Neural cell (in vitro differentiated cells): Measurements from ENCODE around the gene NCKAP1. TPM values are rescaled to one million over a fixed set of nuclear protein-coding genes. Genes with fewer than 3 reads are reported as not detected.

ENCODE experiments used
- H2AFZ ChIP-seq: fragments of 200-600, 300-800 bp; sonication (generic), shearing (Covaris generic); 2 replicates; pipeline ENCODE4 v1.6.0; 2014; ENCODE audit warnings: low read depth, mild to moderate bottlenecking, antibody characterized with exemption, low read length, moderate library complexity
- H3F3A ChIP-seq: fragments of 200-600 bp; shearing (Covaris generic); 2 replicates; pipeline ENCODE4 v1.6.1; 2016; ENCODE audit warnings: mild to moderate bottlenecking, moderate library complexity, mixed read lengths, antibody characterized with exemption, low read length; ENCODE audit not compliant: insufficient read depth, poor library complexity, severe bottlenecking
- H3K27ac ChIP-seq: fragments of 200-600, 300-800 bp; sonication (generic), shearing (Covaris generic); 2 replicates; pipeline ENCODE4 v1.5.1; 2014; ENCODE audit warnings: mild to moderate bottlenecking, low read length, moderate library complexity
- H3K27me3 ChIP-seq: fragments of 300-800, 200-600 bp; sonication (generic), shearing (Covaris generic); 2 replicates; pipeline ENCODE4 v1.6.0; 2014; ENCODE audit warnings: mild to moderate bottlenecking, low read depth, low read length, moderate library complexity; ENCODE audit not compliant: insufficient read depth
- H3K36me3 ChIP-seq: fragments of 300-800, 200-600 bp; sonication (generic), shearing (Covaris generic); 2 replicates; pipeline ENCODE4 v1.5.1; 2014; ENCODE audit warnings: mild to moderate bottlenecking, antibody characterized with exemption, low read length, moderate library complexity; ENCODE audit not compliant: insufficient read depth
- H3K4me2 ChIP-seq: fragments of 300-800, 200-600 bp; sonication (generic), shearing (Covaris generic); 2 replicates; pipeline ENCODE4 v1.6.0; 2014; ENCODE audit warnings: mild to moderate bottlenecking, low read length
- H3K4me3 ChIP-seq: fragments of 300-800, 200-600 bp; sonication (generic), shearing (Covaris generic); 2 replicates; pipeline ENCODE4 v1.5.1; 2014; ENCODE audit warnings: mild to moderate bottlenecking, low read length, moderate library complexity
- H3K79me2 ChIP-seq: fragments of 200-600 bp; shearing (Covaris generic); replicated peaks from 2 replicates; pipeline ENCODE4 v1.6.0; 2014; ENCODE audit warnings: mild to moderate bottlenecking, low read length, moderate library complexity; ENCODE audit not compliant: insufficient read depth
- H3K9ac ChIP-seq: fragments of 300-800, 200-600 bp; sonication (generic), shearing (Covaris generic); 2 replicates; pipeline ENCODE4 v1.6.1; 2016; ENCODE audit warnings: mild to moderate bottlenecking, low read length, mixed read lengths
- H3K9me2 ChIP-seq: fragments of 200-600 bp; shearing (Covaris generic); 2 replicates; pipeline ENCODE4 v1.6.1; 2016; ENCODE audit warnings: mild to moderate bottlenecking, low read length, mixed read lengths; ENCODE audit not compliant: insufficient read depth
- H3K9me3 ChIP-seq: fragments of 200-600, 300-800 bp; sonication (generic), shearing (Covaris generic); 2 replicates; pipeline ENCODE4 v1.6.1; 2016; ENCODE audit warnings: mild to moderate bottlenecking, mixed run types, low read length, moderate library complexity, mixed read lengths
- H4K20me1 ChIP-seq: fragments of 200-600 bp; shearing (Covaris generic); 2 replicates; pipeline ENCODE4 v1.6.1; 2016; ENCODE audit warnings: mild to moderate bottlenecking, mixed run types; ENCODE audit not compliant: insufficient read depth
- EP300 ChIP-seq: fragments of 450-650 bp; conservative IDR thresholded peaks from 2 replicates; pipeline ENCODE4 v1.6.1; 2014; ENCODE audit warnings: antibody characterized with exemption, mild to moderate bottlenecking, moderate library complexity; ENCODE audit not compliant: poor library complexity, severe bottlenecking
- EZH2 ChIP-seq: fragments of 200-600, 300-800 bp; shearing (Covaris generic), sonication (generic); IDR thresholded peaks from 2 replicates; pipeline ENCODE4 v1.6.1; 2014; ENCODE audit warnings: antibody characterized with exemption, low read length, borderline replicate concordance, mild to moderate bottlenecking; ENCODE audit not compliant: insufficient read depth, poor library complexity, severe bottlenecking
- MXI1 ChIP-seq: fragments of 450-650 bp; conservative IDR thresholded peaks from 2 replicates; pipeline ENCODE4 v1.6.1; 2014; ENCODE audit warnings: antibody characterized with exemption, mild to moderate bottlenecking; ENCODE audit not compliant: poor library complexity, severe bottlenecking
- POLR2AphosphoS5 ChIP-seq: IDR thresholded peaks from 2 replicates; pipeline ENCODE4 v1.6.1; 2012
- RAD21 ChIP-seq: fragments of 450-650 bp; conservative IDR thresholded peaks from 2 replicates; pipeline ENCODE4 v1.6.1; 2014; ENCODE audit warnings: antibody characterized with exemption, mild to moderate bottlenecking, moderate library complexity
- REST ChIP-seq: IDR thresholded peaks from 2 replicates; pipeline ENCODE4 v1.6.1; 2012; ENCODE audit warnings: borderline replicate concordance
- SMC3 ChIP-seq: fragments of 450-650 bp; conservative IDR thresholded peaks from 2 replicates; pipeline ENCODE4 v1.6.1; 2014; ENCODE audit warnings: antibody characterized with exemption, mild to moderate bottlenecking, moderate library complexity; ENCODE audit not compliant: poor library complexity
- TAF1 ChIP-seq: IDR thresholded peaks from 2 replicates; pipeline ENCODE4 v1.6.1; 2012; ENCODE audit warnings: low read depth
- polyA plus RNA-seq: library from polyadenylated mRNA; depleted of rRNA; stranded (reverse); fragments of >200 nt; gene quantifications from 2 replicates; pipeline ENCODE4 v1.2.3, GENCODE V29; 2014
- TF ChIP-seq, protein P1 (sequence below): fragments of 450-650 bp; IDR thresholded peaks from 2 replicates; pipeline ENCODE4 v1.5.1; 2014; ENCODE audit warnings: antibody characterized with exemption, mild to moderate bottlenecking, moderate library complexity; ENCODE audit not compliant: poor library complexity, severe bottlenecking

NCKAP1 gene
- polyA plus RNA-seq, 1 donor from 2014 or later, result 124 TPM

DNA sequence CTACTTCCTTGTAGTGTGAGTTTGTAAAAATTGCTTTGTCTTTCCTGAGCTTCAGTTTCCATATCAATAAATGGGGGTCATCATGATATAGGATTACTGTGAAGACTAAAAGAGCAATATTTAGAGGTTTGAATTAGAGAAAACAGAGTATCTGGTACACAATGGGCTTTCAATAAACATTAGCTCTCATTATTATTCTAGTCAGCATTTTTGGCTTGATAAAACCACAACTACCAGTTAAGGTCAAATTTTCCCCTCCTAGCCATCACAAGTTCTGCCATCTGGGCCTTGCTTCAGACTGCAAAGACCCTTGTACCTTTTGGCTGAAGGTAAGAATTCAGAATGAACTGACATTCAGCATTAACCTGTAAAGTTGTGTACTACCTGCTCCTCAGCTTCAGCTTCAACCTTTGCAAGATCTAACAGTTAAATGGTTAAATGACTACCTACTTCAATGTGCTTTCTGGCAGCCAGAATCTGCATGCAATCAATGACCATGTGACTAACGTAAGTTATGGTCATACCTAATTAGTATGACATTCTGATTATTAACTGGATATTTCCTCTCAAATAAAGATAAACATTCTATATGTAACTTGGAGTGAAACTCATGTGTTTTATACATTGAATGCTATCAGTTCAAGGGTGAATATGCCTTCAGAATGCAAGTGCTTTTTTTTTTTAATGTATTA lies 119.2 kb downstream of the NCKAP1 start:
- no peaks in the 10 kb centered on the region for H3K27me3 ChIP-seq
- no peaks in the 10 kb centered on the region for H3K9me2 ChIP-seq
- H3K4me3 ChIP-seq, result no peak overlapping the region
- TF ChIP-seq REST, result no peak
- TF ChIP-seq EP300, result no peak
- no peak for TF ChIP-seq MXI1
- TF ChIP-seq TAF1, result no peak
- no peak for TF ChIP-seq POLR2AphosphoS5
- no peak for TF ChIP-seq EZH2
- no peak for TF ChIP-seq SMC3
- TF ChIP-seq RAD21, result no peak
- TF ChIP-seq, protein P1, sequence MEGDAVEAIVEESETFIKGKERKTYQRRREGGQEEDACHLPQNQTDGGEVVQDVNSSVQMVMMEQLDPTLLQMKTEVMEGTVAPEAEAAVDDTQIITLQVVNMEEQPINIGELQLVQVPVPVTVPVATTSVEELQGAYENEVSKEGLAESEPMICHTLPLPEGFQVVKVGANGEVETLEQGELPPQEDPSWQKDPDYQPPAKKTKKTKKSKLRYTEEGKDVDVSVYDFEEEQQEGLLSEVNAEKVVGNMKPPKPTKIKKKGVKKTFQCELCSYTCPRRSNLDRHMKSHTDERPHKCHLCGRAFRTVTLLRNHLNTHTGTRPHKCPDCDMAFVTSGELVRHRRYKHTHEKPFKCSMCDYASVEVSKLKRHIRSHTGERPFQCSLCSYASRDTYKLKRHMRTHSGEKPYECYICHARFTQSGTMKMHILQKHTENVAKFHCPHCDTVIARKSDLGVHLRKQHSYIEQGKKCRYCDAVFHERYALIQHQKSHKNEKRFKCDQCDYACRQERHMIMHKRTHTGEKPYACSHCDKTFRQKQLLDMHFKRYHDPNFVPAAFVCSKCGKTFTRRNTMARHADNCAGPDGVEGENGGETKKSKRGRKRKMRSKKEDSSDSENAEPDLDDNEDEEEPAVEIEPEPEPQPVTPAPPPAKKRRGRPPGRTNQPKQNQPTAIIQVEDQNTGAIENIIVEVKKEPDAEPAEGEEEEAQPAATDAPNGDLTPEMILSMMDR, result no peak
- H3K36me3 ChIP-seq, result peaks cover under 1% of the 10 kb centered on the region
- H3K9me3 ChIP-seq, result no peaks in the 10 kb centered on the region
- no peaks in the 10 kb centered on the region for H3F3A ChIP-seq
- no peak overlapping the region for H2AFZ ChIP-seq
- no peak overlapping the region for H3K27ac ChIP-seq
- no peak overlapping the region for H3K9ac ChIP-seq
- H3K4me2 ChIP-seq, result no peak overlapping the region
- H3K79me2 ChIP-seq, result no peaks in the 10 kb centered on the region
- no peaks in the 10 kb centered on the region for H4K20me1 ChIP-seq

DNA sequence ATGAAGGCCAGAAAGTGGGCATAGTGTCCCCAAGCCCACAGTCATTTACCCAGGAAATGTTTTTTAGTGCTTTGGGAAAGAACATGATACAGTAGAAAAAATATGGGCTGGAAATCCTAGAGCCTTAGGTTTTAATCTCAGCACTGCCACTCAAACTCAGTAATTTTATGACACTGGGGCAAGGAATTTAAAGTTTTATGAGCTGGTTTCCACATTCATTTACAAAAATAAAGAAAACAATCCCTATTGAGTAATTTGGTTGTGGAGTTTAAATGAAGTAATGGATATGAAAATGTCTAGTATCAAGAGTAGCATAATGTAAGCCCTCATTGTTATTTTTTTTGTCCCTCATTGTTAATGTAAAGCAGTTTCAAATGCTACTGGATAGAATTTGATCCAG lies 120.3 kb downstream of the NCKAP1 start:
- Histone ChIP-seq H3K4me3 (no peak overlapping the region), H3K9me3 (no peaks in the 10 kb centered on the region), H3K36me3 (peaks cover 5% of the 10 kb centered on the region), H3K79me2 (no peaks in the 10 kb centered on the region), H3K4me2 (no peak overlapping the region), H4K20me1 (no peaks in the 10 kb centered on the region), H3K27me3 (no peaks in the 10 kb centered on the region), H3F3A (no peaks in the 10 kb centered on the region), H2AFZ (no peak overlapping the region), H3K9ac (no peak overlapping the region), H3K9me2 (no peaks in the 10 kb centered on the region), H3K27ac (no peak overlapping the region)
- TF ChIP-seq EP300, result no peak
